ENCODE data around the gene ALOX5.
"Not testable (repeated sequence)": the region's sequence is repeated elsewhere in the genome, so short reads cannot be mapped to it uniquely, and the experiment has no call there.

Gene ALOX5

DNA sequence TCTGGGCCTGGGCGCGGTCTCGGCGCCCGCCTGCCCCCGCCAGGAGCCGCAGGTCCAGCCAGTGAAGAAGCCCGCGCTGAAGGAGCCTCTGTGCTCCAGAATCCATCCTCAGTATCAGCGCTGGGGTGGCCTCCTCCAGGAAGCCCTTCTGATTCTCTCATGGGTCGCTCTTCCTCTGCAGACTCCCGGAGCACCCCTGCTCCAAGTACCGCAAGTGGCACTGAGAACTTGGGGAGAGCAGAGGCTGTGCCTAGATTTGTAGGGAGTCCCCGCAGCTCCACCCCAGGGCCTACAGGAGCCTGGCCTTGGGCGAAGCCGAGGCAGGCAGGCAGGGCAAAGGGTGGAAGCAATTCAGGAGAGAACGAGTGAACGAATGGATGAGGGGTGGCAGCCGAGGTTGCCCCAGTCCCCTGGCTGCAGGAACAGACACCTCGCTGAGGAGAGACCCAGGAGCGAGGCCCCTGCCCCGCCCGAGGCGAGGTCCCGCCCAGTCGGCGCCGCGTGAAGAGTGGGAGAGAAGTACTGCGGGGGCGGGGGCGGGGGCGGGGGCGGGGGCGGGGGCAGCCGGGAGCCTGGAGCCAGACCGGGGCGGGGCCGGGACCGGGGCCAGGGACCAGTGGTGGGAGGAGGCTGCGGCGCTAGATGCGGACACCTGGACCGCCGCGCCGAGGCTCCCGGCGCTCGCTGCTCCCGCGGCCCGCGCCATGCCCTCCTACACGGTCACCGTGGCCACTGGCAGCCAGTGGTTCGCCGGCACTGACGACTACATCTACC is at the start of gene ALOX5:
Gene ALOX5 (plus strand): TSS at position 641 of the 774 bp plus-strand sequence. CDS start 64 bp downstream, at position 705.
- DNase-seq (ENCODE audit: low spot score): peak; percentile 32

- no peak for DNase-seq (ENCODE audit: low spot score)
Observed at GRCh38 chr10:45325116-45325515, 48.9 kb upstream of the ALOX5 start.

DNA sequence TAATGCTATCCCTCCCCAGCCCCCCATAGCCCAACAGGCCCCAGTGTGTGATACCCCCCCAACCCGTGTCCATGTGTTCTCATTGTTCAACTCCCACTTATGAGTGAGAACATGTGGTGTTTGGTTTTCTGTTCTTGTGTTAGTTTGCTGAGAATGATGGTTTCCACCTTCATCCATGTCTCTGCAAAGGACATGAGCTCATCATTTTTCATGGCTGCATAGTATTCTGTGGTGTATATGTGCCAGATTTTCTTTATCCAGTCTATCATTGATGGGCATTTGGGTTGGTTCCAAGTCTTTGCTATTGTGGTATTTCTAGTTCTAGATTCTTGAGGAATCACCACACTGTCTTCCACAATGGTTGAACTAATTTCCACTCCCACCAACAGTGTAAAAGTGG is 47.2 kb upstream of the ALOX5 start:
- DNase-seq (ENCODE audit: low spot score): not testable (repeated sequence)

DNA sequence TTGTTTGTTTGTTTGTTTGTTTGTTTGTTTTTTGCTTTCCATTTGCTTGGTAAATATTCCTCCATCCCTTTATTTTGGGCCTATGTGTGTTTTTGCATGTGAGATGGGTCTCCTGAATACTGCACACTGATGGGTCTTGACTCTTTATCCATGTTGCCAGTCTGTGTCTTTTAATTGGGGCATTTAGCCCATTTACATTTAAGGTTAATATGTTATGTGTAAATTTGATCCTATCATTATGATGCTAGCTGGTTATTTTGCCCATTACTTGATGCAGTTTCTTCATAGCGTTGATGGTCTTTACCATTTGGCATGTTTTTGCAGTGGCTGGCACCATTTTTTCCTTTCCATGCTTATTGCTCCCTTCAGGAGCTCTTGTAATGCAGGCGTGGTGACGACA is 42.2 kb upstream of the ALOX5 start:
- DNase-seq (ENCODE audit: low spot score): not testable (repeated sequence)

DNA sequence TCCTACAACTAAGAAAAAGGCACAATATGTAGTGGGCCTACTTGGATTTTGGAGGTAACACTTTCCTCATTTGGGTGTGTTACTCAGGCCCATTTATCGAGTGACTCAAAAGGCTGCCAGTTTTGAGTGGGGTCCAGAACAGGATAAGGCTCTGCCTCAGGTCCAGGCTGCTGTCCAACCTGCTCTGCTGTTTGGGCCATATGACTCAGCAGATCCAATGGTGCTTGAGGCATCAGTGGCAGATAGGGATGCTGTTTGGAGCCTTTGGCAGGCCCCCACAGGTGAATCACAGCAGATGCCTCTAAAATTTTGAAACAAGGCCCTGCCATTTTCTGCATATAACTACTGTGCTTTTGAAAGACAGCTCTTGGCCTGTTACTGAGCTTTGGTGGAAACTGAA is 34.1 kb upstream of the ALOX5 start:
- no peak for DNase-seq (ENCODE audit: low spot score)

GRCh38 chr10:45340420-45340819 is 33.6 kb upstream of the ALOX5 start:
- DNase-seq (ENCODE audit: low spot score): not testable (repeated sequence)

DNA sequence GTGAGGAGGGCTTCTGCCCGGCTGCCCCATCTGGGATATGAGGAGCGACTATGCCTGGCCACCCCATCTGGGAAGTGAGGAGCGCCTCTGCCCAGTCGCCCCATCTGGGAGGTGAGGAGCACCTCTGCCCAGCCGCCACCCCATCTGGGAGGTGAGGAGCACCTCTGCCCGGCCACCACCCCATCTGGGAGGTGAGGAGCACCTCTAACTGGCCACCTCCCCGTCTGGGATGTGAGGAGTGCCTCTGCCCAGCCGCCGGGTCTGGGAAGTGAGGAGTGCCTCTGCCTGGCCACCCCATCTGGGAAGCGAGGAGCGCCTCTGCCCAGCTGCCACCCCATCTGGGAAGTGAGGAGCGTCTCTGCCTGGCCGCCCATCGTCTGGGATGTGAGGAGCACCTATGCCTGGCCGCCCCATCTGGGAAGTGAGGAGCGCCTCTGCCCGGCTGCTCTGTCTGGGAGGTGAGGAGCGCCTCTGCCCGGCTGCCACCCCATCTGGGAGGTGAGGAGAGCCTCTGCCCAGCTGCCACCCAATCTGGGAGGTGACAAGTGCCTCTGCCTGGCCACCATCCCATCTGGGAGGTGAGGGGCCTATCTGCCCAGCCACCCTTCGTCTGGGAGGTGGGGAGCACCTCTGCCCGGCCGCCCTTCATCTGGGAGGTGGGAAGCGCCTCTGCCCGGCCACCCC is 27.2 kb upstream of the ALOX5 start:
- DNase-seq (ENCODE audit: low spot score): not testable (repeated sequence)

DNA sequence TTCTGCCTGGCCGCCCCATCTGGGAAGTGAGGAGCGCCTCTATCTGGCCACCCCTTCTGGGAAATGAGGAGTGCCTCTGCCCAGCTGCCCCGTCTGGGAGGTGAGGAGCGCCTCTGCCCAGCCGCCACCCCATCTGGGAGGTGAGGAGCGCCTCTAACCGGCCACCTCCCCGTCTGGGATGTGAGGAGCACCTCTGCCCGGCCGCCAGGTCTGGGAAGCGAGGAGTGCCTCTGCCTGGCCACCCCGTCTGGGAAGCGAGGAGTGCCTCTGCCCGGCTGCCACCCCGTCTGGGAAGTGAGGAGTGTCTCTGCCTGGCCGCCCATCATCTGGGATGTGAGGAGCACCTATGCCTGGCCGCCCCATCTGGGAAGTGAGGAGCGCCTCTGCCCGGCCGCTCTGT is 26.6 kb upstream of the ALOX5 start:
- DNase-seq (ENCODE audit: low spot score): not testable (repeated sequence)

DNA sequence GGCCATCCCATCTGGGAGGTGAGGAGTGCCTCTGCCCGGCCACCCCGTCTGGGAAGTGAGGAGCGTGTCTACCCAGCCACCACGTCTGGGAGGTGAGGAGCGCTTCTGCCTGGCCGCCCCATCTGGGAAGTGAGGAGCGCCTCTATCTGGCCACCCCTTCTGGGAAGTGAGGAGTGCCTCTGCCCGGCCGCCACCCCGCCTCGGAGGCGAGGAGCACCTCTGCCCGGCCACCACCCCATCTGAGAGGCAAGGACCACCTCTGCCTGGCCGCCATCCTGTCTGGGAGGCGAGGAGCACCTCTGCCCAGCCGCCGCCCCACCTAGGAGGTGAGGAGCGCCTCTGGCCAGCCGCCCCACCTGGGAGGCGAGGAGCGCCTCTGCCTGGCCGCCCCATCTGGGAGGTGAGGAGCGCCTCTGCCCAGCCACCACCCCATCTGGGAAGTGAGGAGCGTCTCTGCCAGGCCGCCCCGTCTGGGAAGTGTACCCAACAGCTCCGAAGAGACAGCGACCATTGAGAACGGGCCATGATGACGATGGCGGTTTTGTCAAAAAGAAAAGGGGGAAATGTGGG is 25.7 kb upstream of the ALOX5 start:
- DNase-seq (ENCODE audit: low spot score): not testable (repeated sequence)

DNA sequence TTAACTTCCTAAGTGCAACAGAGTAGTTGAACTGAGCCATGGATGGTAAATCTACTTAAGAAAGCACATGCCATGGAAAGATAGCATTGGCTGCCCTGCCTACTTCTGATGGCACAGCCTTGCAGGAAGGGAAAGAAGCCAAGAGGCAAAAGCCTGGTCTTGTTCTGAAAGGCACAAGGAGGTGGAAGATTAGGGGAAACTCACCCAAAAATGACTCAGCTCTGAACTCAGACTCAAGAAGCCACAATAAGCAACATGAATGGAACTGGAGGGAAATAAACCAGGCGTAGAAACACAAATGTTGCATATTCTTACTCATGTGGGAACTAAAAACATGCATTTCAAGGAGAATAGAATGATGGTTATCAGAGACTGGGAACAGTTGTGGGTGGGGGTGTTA is 20.8 kb upstream of the ALOX5 start:
- no peak for DNase-seq (ENCODE audit: low spot score)

DNA sequence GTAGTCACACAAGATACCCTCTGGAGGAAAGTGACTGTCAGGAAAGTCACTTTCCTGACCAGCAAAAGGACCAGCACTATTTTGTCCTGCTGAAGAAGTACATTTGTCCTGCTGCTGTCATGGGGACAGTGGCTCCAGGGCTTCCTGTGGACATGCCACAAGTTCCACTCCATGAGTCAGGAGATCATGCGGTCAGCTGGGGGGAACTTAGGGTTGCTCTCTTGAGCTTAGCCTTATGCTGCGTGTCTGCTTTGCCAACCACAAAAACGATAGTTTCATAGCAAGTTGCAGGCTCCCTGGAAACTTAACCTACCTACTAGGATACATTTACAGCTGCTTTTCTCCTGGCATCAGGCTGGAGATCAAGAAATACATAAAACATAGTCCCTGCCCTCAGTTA is 19.8 kb upstream of the ALOX5 start:
- DNase-seq (ENCODE audit: low spot score): no peak

GRCh38 chr10:45355494-45355893 is 18.5 kb upstream of the ALOX5 start:
- no peak for DNase-seq (ENCODE audit: low spot score)

DNA sequence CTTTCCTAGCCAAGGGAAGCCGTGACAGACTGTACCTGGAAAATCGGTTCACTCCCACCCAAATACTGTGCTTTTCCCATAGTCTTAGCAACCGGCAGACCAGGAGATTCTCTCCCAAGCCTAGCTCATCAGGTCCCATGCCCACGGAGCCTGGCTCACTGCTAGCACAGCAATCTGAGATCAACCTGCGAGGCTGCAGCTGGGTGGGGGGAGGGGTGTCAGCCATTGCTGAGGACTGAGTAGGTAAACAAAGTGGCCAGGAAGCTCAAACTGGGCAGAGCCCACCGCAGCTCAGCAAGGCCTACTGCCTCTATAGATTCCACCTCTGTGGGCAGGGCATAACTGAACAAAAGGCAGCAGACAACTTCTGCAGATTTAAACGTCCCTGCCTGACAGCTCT is 15.1 kb upstream of the ALOX5 start:
- not testable (repeated sequence) for DNase-seq (ENCODE audit: low spot score)

GRCh38 chr10:45361983-45362799 is 11.8 kb upstream of the ALOX5 start:
- not testable (repeated sequence) for DNase-seq (ENCODE audit: low spot score)

GRCh38 chr10:45367643-45368042 is 6.4 kb upstream of the ALOX5 start:
- DNase-seq (ENCODE audit: low spot score): not testable (repeated sequence)

DNA sequence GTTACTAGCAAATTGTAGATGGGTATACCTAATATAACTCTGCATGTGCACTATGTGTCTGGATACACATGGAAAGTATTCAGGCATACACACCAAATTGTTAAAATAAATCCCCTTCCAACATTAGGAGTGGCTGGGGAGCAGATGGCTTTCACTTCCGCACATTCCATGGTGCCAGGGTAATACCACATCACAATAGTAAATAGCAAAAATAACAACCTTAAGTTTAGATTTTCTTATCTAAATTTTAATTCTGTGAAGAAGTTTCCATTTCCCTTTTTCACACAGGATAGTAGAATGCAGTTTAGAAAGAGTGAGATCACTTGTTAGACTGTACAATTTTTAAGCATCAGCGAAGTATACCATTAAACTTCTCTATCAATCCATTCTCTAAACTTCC is 5.8 kb upstream of the ALOX5 start:
- no peak for DNase-seq (ENCODE audit: low spot score)

- no peak for DNase-seq (ENCODE audit: low spot score)
Observed at GRCh38 chr10:45370202-45370955, 3.6 kb upstream of the ALOX5 start.

DNA sequence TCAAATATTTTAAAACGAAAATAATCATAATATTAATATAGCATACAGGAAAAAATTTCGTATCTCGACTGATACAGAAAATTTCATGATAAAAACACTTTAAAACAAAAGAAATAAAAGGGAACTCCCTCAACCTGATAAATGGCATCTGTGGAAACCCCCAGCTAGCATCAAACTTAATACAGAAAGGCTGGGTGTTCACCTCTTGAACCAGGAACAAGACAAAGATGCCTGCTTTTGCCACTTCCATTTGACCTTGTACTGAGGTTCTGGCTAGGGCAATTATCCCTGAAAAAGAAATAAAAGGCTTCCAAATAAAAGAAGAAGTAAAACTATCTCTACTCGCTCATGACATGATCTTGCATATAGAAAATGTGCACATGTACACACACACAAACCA is 2.5 kb upstream of the ALOX5 start:
- no peak for DNase-seq (ENCODE audit: low spot score)

DNA sequence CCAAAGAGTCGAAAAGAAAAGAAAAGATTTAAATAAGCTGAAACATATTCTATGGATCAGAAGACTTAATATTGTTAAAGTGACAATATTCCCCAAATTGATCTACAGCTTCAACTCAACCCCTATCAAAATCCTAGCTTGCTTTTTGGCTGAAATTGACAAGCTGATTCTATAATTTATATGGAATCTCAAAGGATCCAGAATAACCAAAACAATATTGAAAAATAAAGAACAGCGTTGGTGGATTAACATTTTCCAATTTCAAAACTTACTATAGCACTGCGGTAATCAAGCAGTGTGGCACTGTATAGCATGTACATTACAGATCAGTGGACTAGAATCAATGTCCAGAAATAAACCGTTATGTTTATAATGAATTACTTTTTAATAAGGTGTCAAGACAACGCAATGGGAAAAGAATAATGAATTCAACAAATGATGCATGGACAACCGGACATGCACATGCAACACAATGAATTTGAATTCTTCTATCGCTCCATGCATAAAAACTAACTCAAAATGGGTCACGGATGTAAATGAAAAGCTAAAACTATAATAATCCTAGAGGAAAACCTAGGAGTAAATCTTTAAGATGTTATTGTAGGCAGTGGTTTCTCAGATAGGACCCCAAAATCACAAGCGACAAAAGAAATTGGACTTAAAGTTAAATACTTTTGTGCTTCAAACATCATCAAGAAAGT is 1.6 kb upstream of the ALOX5 start:
- DNase-seq (ENCODE audit: low spot score): no peak

DNA sequence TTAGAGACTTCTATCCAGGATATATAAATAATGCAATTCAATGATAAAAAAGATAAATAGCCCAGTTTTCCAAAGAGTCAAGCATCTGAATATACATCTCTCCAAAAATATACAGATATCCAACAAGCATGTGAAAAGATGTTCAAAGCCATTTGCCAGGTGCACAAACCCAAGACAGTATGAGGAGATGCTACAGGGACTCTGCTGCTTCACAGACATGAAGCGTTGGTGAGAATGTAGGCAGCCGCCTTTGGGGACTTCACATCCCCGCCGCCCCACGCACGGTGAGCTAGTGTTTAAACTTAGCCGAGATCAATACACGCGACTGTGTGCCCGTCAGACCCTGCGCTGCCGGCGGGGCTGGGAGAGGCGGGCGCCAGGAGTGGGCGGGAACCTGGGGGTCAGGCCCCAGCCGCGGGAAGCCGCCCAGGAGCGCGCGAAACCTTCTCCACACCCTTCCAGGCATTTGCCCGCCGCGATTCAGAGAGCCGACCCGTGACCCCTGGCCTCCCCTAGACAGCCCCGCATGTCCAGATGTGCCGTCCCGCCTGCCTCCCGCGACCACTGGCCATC is 927 bp upstream of the ALOX5 start:
- peak; percentile 49 for DNase-seq (ENCODE audit: low spot score)

Data from cerebellar cortex (tissue), 1 donor.